Ecto neural progenitor cell (in vitro differentiated cells): Measurements from ENCODE around the gene SLC9A1.
"Not testable (repeated sequence)": the region's sequence is repeated elsewhere in the genome, so short reads cannot be mapped to it uniquely, and the experiment has no call there.

Source experiments
- DNase-seq: peaks from one replicate; pipeline ENCODE4 v3.0.0-alpha.2; 2018; ENCODE audit warnings: low spot score

Gene SLC9A1

DNA sequence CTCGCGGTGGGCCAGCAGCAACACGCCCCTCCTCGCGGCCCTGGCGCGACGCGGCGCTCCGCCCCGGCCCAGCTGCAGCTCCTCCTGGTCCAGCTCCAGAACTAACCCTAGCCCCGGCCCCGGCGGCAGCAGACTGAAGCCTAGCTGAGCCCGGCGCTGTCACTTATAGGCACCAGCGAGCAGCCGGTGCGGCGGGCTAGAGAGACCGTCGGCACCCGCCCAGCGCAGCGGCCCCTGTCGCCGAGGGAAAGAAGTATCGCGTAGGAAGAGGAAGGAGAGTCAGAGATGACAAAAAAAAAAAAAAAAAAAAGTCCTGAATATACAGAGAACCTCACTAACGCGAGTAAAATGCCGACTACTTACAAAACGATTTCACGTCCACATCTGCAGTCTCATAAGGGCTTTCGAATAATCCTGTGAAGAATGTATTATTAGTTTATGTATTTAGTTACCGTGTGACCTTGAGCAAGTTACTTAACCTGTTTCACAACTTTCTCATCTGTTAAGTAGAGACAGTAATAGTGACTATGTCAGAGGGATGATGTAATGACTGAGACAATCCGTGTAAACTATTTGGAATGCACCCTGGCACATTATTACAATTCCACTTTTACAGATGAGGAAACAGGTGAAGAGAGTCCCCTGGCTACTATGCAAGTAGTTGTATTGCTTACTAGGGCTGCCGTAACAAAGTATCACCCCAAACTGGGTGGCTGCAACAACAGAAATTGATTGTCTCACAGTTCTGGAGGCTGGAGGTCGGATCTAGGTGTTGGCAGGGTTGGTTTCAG is at the start of gene SLC9A1:
Gene SLC9A1 (minus strand): TSS at position 135 of the 791 bp plus-strand sequence. CDS start 791 bp downstream, outside the sequence.
- peak; percentile 98 for DNase-seq

DNA sequence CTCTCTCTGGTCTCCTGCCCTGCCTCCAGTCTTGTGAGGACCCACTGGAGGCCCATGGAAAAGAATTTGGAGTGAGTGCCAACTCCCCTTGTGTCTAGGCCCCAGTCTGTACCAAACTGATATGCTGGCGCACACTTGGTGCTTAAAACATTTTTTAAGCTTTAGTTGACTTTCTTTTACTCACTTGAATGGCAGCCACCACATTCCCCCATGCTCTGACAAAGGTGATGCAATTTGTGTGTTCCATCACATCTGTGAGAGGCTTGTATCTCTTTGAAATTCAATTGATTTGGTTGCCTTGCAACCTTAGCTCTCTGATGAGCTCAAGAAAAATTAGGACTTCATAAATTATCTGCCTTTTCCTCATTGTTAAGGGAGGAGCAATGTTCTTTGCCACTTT is 49.0 kb upstream of the SLC9A1 start:
- no peak for DNase-seq

DNA sequence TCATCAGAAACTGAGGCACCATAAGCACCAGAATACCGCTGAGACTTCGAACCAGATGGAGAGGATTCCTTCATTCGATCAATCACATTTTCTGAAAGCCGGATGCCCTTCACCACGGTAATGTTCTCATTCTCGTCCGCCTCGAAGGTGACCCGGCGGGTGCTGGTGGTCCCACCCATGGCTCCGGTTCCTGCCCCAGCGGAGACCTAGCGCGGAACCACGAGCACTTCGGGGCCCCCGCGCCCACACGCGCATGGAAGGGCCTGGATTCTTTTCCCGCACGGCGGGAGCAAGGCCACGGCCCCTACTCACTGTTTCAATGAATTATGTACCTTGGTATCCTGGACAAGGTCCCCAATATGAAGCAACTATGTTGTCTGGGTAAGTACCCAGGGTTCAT is 46.4 kb upstream of the SLC9A1 start:
- no peak for DNase-seq

DNA sequence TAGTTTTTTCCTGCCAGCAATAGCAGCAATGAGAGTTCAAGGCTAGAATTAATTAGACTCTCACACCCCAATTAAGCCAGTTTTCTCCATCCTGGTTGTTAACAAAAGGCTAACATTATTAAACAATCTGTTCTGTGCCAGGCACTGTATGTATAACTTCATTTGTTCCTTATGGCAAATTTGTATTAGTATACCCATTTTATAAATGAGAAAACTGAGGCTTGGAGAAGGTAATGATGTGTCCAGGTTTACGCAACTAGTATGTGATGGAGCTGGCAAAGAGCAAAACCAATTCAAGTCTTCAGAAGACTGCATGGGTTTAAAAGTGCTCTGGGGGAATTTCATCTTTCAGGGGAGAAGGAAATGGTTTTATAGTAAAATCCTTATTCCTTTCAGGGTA is 38.3 kb upstream of the SLC9A1 start:
- no peak for DNase-seq

DNA sequence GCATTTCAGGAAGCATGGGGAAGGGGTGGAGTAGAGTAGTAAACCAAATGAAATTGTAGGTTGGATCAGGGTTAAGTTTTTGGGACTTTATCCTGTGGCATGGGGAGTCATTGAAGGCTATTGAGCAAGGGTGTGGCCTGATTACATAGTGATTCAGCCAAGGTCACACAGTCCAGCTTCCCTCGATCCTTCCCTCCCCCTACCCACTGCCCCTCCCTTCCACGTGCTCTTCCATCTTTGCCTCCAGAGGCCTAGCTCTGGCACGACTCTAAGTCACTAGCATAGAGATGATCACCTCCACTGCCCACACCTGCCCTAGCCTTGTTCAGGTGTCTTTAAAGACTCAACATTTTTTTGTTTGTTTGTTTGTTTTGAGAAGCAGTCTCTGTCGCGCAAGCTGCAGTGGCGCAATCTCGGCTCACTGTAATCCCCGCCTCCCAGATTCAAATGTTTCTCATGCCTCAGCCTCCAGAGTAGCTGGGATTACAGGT is 37.2 kb upstream of the SLC9A1 start:
- no peak for DNase-seq

DNA sequence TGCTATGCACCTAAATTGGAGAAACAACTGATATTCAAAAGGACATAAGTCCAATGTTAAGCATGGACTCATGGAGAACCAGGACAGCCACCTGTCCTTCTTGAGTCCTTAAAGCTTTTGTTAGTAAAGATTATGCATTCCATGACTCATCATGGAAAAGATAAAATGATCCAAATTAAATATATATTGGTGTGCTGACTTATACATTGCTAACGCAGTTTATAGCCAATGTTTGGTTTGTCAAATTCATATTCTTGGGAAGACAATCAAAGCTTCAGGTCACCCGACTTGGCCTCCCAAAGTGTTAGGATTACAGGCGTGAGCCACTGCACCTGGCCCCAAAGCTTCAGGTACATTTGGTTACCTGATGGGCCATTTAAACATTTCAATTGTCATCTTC is 29.7 kb upstream of the SLC9A1 start:
- not testable (repeated sequence) for DNase-seq

DNA sequence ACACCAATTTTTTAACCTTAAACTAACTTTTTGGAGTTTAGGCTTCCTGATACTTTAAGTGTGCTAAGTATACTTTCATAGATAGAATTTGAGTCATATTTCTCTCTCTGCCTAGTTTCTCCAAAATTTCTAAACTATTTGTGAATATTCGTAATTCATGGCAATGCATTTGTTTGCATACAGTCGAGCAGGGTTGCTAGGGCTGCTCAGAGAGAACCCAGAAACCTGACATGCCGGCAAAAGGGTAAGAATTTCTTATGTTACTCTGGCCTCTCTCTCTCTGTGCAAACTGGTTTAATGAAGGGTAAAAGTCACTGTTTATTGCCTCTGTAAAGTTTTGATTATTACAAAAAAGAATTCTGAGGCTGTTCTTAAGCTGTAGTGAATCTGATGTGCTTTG is 25.1 kb upstream of the SLC9A1 start:
- no peak for DNase-seq

DNA sequence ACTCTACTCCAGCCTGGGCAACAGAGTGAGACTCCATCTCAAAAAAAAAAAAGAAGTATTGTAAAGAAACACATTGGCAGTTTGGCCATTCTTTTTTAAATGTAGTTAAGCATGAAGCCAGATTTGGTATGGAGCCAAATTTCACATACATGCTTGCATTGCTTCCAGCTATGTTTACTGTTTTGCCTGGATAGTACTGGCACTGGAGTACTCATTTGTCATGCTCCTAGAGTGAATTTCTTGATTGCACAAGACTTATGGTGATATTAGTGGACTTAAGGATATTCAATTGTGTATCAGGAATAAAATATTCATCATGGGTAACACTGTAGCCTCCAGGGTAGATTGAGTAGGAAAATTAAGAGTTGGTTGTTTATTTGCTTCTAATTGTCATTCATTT is 24.5 kb upstream of the SLC9A1 start:
- DNase-seq, result no peak

DNA sequence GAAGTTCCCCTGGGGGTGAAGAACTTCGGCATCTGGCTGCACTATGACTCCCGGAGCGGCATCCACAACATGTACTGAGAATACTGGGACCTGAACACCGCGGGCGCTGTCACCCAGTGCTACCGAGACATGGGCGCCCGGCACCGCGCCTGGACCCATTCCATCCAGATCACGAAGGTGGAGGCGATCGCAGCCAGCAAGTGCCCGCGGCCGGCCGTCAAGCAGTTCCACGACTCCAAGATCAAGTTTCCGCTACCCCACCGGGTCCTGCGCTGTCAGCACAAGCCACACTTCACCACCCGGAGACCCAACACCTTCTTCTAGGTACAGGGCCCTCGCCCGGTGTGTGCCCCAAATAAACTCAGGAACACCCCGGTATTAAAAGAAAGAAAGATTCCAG is 22.0 kb upstream of the SLC9A1 start:
- no peak for DNase-seq

DNA sequence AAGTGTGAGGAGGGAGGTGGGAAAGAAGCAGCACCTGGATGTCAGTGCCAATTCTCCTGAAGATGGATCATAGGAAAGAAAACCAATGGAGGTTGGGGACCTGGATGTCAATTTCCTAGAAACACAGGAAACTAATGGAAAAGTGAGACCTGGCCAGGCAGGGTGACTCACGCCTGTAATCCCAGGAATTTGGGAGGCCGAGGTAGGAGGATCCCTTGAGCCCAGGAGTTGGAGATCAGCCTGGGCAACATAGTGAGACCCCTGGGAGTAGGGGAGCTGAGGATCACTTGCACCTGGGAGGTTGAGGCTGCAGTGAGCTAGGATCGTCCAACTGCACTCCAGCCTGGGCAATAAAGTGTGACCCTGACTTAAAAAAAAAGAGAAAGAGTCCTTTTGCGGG is 21.4 kb upstream of the SLC9A1 start:
- DNase-seq, result no peak

DNA sequence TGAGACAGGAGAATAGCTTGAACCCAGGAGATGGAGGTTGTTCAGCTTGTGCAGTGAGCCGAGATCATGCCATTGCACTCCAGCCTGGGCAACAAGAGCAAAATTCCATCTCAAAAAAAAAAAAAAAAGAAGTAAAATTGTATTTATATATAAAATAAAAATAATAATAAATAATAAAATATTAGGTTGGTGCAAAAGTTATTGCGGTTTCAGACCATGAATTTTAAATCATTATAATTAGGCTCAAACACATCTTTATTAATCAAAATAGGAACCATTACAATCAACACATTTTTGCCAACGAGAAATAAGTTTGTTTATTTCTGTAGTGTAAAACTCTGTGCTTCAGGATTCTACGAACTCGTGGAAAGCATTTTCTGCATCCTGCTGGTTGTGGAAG is 18.1 kb upstream of the SLC9A1 start:
- not testable (repeated sequence) for DNase-seq

DNA sequence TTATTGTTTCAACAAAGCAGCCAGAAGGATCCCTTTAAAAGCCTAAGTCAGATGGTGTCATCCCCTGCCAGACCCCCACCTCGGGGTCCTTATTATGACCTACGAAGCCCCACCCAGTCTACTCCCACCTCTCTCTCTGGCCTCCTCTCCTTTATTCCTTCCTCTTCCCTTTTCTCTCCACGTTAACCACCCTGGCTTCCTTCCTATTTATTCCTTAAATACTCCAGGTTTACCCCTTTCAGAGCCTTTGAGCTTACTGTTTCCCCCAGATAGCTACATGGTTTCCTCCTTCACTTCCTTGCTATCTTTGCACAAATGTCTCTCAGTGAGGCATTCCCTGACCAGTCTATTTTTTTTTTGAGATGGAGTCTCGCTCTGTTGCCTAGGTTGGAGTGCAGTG is 12.0 kb upstream of the SLC9A1 start:
- no peak for DNase-seq

DNA sequence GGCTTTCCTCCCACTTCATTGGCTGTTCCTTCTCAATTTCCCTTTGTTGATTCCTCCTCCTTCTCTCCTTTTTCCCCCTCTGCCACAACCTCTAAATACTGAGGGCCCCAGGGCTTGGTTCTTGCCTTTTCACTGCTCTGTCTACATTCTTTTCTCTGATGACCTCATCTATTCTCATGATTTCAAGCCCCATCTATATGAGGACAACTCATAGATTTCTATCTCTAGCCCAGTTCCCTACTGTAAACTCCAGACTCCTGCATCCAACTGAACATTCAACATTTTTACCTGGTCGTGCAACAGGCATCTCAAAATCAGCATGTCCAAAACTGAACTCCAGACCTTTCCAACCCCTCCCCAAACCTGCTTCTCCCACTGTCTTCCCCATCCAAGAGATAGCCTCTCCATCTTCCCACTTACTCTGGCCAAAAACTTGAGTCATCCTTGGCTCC is 11.5 kb upstream of the SLC9A1 start:
- no peak for DNase-seq

DNA sequence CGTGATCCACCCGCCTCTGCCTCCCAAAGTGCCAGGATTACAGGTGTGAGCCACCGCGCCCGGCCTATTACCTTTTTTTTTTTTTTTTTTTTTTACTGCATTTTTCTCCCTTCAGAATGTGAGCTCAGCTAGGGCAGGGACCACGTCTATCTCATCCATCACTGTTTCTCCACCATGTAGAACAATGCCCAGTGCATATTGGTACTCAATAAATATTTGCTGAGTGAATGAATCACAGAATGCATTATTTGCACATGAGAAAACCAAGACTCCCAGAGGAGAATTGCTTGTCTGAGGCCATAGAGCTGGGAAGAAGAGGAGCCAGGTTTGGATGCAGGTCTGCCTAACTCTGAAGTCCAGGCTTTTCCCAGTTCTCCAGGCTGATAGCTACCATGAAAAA is 8.2 kb upstream of the SLC9A1 start:
- DNase-seq, result no peak

DNA sequence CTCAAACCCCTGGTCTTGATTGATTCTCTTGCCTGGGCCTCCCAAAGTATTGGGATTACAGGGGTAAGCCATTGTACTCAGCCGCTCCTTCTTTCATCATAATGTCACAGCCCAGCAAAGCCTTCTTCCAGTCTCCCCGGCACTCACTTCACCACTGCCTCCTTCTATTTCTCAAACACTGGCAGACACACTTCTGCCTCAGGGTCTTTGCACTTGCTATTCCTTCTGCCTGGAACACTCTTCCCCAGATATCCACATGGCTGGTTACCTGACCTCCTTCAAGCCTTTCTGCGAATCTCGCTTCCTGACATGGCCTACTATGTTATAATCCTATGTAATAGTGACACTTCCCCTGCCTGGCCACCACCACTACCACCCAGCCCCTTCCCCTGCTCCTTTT is 7.2 kb upstream of the SLC9A1 start:
- DNase-seq, result no peak

DNA sequence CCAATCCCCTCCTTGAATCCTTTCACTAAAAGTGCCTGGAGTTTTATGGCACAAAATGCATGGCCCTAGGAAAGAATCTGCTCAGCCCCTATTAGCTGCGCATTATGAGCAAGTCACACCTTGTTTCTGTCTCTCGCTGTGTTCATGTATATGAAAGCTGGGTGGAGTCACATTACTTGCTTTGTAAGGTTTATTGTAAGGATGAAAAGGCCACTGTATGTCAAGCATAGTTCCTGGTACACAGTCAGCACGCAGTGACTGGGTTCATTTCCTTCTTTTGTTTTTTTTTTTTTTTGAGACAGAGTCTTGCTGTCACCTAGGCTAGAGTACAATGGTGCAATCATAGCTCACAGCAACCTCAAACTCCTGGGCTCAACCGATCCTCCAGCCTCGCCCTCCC is 6.7 kb upstream of the SLC9A1 start:
- DNase-seq, result no peak

DNA sequence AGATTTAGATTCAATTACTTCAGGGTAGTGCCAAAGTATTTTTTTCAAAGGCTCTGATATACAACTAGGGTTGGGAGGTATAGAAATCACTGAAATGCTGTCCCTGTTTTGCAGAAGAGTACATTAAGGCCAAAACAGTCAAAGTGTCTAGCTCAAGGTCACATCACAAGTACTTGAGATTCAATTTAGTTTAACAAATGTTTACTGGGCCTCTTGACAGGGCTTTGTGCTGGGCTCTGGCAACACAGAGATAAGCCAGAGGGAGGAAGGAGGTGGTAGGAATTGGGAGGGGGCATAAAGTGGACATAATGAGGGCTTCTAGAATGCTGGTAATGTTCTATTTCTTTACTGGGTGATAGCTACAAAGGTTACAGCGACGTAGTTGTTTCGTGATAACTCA is 2.3 kb upstream of the SLC9A1 start:
- DNase-seq, result no peak

DNA sequence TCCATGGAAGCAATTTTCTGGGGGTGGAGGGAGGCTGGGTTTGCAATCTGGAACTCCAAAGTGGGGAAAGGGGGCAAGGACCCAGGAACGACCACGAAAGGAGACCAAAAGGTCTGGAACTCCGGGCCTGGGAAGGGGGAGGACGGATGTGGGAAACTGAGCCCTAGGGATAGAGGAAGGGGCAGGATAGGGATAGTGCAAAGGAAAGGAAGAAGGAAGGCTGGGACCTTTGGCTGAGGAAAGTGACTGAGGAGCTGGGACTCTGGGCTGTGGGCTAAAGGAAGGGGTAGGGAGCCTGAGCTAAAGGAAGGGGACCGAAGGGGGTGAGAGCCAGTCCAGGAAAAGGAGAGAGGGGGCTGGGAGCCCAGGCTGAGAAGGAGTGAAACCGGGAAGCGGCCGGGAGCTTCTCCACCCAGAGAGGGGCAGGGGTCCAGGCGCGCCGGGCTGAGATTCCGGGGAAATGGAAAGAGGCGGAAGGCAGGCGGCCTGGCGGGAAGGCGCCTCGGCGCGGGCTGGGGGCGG is 395 bp downstream of the SLC9A1 start:
- DNase-seq, result no peak

DNA sequence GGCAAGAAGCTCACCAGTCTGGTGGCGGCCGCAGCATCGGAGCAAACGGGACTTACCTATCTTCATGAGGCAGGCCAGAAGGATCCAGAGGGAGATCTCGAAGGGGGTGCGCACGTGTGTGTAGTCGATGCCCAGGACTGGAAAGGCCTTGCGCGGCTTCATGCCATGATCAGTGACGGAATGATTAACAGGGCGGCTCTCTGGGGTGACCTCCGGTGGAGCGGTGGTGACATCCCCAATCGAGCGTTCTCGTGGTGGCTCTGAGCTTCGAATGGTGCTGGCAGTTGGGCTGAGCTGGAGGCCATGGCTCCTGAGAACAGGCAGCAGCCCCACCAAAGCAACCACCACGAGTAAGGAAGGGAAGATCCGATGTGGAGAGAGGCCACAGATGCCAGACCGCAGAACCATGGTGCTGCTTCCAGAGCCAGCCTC is 982 bp downstream of the SLC9A1 start:
- DNase-seq, result no peak

DNA sequence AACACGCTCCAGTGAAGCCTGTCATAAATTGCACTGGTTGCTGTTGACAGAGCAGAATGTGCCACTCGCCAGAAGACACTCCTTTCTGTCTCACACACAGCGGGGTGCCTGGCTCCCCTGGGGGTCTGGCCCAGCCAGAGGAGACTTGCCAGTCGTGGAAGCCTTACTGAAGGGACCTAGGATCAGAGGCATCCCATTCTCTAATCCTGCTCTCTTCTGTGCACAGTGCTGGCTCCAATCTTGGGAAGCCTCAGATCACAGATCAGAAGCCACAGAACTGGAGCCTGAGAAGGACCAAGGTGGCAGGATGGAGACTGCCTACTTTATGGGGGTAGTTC is 1.4 kb downstream of the SLC9A1 start:
- DNase-seq, result no peak

DNA sequence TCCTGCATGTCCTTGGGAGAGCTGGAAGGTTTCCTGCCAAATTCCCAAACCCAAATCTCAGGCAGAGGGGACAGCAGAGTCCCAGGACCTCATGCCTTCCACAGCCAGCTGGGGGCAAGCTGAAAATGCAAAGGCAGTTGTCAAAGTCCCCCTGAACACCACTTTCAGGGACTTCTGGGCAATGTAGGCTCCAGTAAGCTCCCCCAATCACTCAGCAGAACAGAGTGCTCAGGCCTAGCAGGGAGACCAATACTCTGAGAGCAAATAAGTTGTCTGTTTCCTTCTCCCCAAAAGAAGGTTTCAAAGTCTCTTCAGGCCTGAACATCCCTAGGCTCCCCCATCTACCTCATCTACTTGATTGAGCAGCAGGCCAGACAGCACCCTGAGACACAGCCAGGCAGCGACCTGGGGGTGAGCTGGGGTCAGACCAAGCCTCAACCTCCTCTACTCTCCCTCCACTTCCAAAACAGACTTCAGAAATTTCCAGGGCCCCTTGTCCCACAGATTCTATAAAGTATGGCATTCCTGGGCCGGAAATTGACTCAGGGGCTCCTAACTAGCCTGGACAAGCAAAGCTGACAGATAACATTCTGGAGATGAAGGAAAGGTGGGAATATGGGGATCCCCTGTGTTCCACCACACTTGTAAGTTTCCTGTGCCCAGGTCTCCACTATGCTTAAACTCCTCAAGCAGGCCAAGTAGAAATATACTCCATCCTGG is 1.9 kb downstream of the SLC9A1 start:
- DNase-seq, result no peak

DNA sequence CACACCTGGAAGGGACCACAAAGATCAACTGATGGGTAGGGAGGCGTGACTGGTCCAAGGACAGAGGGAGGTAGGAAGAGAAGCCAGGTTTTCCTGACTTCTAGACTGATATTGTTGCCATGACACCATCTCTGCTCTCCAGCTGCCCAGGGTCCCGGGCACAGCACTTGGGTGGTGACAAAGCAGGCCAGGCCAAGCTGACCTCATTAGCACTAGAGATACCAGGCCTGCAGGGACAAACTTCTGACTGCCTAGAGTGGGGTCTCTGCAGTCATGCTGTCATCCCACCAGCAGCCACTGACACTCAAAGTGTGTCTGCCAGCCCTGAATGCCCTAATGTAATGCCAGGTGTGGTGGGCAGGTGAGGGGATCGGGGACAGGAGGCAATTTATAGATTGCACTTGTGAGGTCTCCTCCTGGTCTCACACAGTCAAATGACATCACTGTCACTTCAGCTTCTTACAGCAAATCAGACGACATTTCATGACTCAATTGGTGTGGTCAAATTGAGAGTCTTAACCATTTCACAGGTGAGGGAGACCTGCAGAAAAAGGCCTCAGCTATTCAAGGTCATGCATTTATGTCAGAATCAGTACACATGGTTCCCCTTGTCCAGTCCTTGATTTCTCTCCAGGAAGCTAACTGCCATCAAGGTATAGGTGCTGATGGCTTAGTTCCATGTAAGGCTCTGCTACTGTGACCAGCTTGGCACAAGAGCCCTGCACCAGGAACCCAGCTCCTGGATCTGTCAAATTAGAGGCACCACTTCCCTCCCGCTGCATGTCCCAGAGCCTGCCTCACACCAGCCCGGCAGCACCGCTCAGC is 2.7 kb downstream of the SLC9A1 start:
- no peak for DNase-seq
